ENCODE measurements around the gene NOTCH3.

GRCh38 chr19:15199661-15200552, 888 bp downstream of the NOTCH3 start:
- no peak for TF ChIP-seq CTCF (IDR thresholded peaks at IDR 0.05; ENCODE audit: borderline replicate concordance, extremely low read depth, low read length, poor library complexity, severe bottlenecking)
- no peak for TF ChIP-seq EZH2 (IDR thresholded peaks at IDR 0.05; ENCODE audit: borderline replicate concordance, low read depth, low read length, severe bottlenecking)
